HG03108 (cell line): ENCODE measurements around the gene MAPK14.
A peak's percentile ranks its signal among the peaks of the same experiment; 100 is the strongest.

ENCODE experiments used
- ATAC-seq: cut with Tn5 transposase; IDR thresholded peaks from one replicate; pipeline ENCODE4 v1.9.1; 2021; ENCODE audit warnings: moderate library complexity; ENCODE audit not compliant: unreplicated experiment

Gene MAPK14

GRCh38 chr6:36098920-36099647, 71.5 kb downstream of the MAPK14 start:
- ATAC-seq, result no peak

GRCh38 chr6:36099869-36100483, 72.4 kb downstream of the MAPK14 start:
- ATAC-seq, result no peak

GRCh38 chr6:36101691-36102090, 74.1 kb downstream of the MAPK14 start:
- no peak for ATAC-seq

GRCh38 chr6:36102853-36103252, 75.2 kb downstream of the MAPK14 start:
- ATAC-seq, result no peak

GRCh38 chr6:36104836-36105235, 77.2 kb downstream of the MAPK14 start:
- ATAC-seq, result no peak

- peak; percentile 59 for ATAC-seq
Measured at GRCh38 chr6:36109092-36109491, 81.5 kb downstream of the MAPK14 start.

GRCh38 chr6:36110050-36110449, 82.4 kb downstream of the MAPK14 start:
- ATAC-seq, result no peak

GRCh38 chr6:36110863-36111262, 83.3 kb downstream of the MAPK14 start:
- ATAC-seq, result no peak

GRCh38 chr6:36111526-36111925, 83.9 kb downstream of the MAPK14 start:
- ATAC-seq, result no peak

- no peak for ATAC-seq
Measured at GRCh38 chr6:36113049-36113448, 85.4 kb downstream of the MAPK14 start.

- ATAC-seq, result no peak
Measured at GRCh38 chr6:36113703-36114102, 86.1 kb downstream of the MAPK14 start.

GRCh38 chr6:36114798-36115408, 87.3 kb downstream of the MAPK14 start:
- ATAC-seq, result peak; percentile 53

- ATAC-seq, result no peak
Measured at GRCh38 chr6:36115412-36115811, 87.8 kb downstream of the MAPK14 start.

- no peak for ATAC-seq
Measured at GRCh38 chr6:36116066-36116864, 88.7 kb downstream of the MAPK14 start.

- no peak for ATAC-seq
Measured at GRCh38 chr6:36116943-36117342, 89.3 kb downstream of the MAPK14 start.

- ATAC-seq, result no peak
Measured at GRCh38 chr6:36117658-36118549, 90.3 kb downstream of the MAPK14 start.

GRCh38 chr6:36118550-36119107, 91.0 kb downstream of the MAPK14 start:
- no peak for ATAC-seq

GRCh38 chr6:36119209-36119608, 91.6 kb downstream of the MAPK14 start:
- ATAC-seq, result no peak

- no peak for ATAC-seq
Measured at GRCh38 chr6:36120018-36120417, 92.4 kb downstream of the MAPK14 start.

- ATAC-seq, result no peak
Measured at GRCh38 chr6:36120539-36120938, 92.9 kb downstream of the MAPK14 start.
